Keratinocyte (primary cell): ENCODE measurements around the gene MPV17L2. TPM values are rescaled to one million over a fixed set of nuclear protein-coding genes. Genes with fewer than 3 reads are reported as not detected.

ENCODE experiments used
- DNase-seq: peaks from one replicate; pipeline ENCODE4 v3.0.0-alpha.2; 2011; ENCODE audit warnings: low read depth, missing footprints, low spot score
- FAIRE-seq: peaks from 2 replicates; lab custom pipeline; 2011; peaks lifted over from hg19 to GRCh38; lab: Jason Lieb, UNC
- H2AFZ ChIP-seq: 2 replicates; pipeline ENCODE4 v1.6.0; 2012; ENCODE audit warnings: low read length, control low read depth, inconsistent platforms; ENCODE audit not compliant: control insufficient read depth
- H3K27ac ChIP-seq: 2 replicates; pipeline ENCODE4 v1.5.1; 2011; ENCODE audit warnings: low read length; ENCODE audit not compliant: control insufficient read depth, insufficient read depth
- H3K27me3 ChIP-seq: 3 replicates; pipeline ENCODE4 v1.6.0; 2011; ENCODE audit warnings: low read length; ENCODE audit not compliant: control insufficient read depth, insufficient read depth; ENCODE audit errors: extremely low read depth
- H3K36me3 ChIP-seq, 2 experiments: 2 replicates in 1 of 2; 3 replicates in 1 of 2; pipeline ENCODE4 v1.5.1; 2011; ENCODE audit warnings: low read length in 2 of 2, mild to moderate bottlenecking in 1 of 2; ENCODE audit not compliant: control insufficient read depth in 2 of 2, insufficient read depth in 2 of 2; ENCODE audit errors: extremely low read depth in 1 of 2
- H3K4me1 ChIP-seq: 3 replicates; pipeline ENCODE4 v1.5.1; 2011; ENCODE audit warnings: low read length; ENCODE audit not compliant: control insufficient read depth, insufficient read depth; ENCODE audit errors: extremely low read depth
- H3K4me2 ChIP-seq: 3 replicates; pipeline ENCODE4 v1.6.0; 2011; ENCODE audit warnings: low read depth, low read length; ENCODE audit not compliant: control insufficient read depth, insufficient read depth; ENCODE audit errors: extremely low read depth
- H3K4me3 ChIP-seq, 3 experiments: fragments of 200-600 bp in 1 of 3; sonication (generic) in 1 of 3; 2 replicates in 2 of 3; 3 replicates in 1 of 3; pipeline ENCODE4 v1.5.1; 2011 to 2016; ENCODE audit warnings: low read length in 3 of 3, mild to moderate bottlenecking in 3 of 3, control low read depth in 2 of 3, inconsistent platforms in 1 of 3, low read depth in 1 of 3, mixed read lengths in 1 of 3, mixed run types in 1 of 3, moderate library complexity in 1 of 3; ENCODE audit not compliant: control insufficient read depth in 2 of 3, insufficient read depth in 2 of 3; ENCODE audit errors: extremely low read depth in 1 of 3
- H3K79me2 ChIP-seq: 2 replicates; pipeline ENCODE4 v1.6.0; 2012; ENCODE audit warnings: low read length; ENCODE audit not compliant: control insufficient read depth, insufficient read depth
- H3K9ac ChIP-seq: 3 replicates; pipeline ENCODE4 v1.6.0; 2011; ENCODE audit warnings: low read length; ENCODE audit not compliant: control insufficient read depth, insufficient read depth; ENCODE audit errors: extremely low read depth
- H3K9me1 ChIP-seq: 3 replicates; pipeline ENCODE4 v1.6.0; 2011; ENCODE audit warnings: low read length; ENCODE audit not compliant: control insufficient read depth, insufficient read depth; ENCODE audit errors: extremely low read depth
- H3K9me3 ChIP-seq: 2 replicates; pipeline ENCODE4 v1.5.1; 2012; ENCODE audit warnings: low read depth, low read length; ENCODE audit not compliant: control insufficient read depth
- H4K20me1 ChIP-seq: 3 replicates; pipeline ENCODE4 v1.6.0; 2011; ENCODE audit warnings: low read length; ENCODE audit not compliant: control insufficient read depth, insufficient read depth; ENCODE audit errors: extremely low read depth
- CTCF ChIP-seq, 3 experiments: IDR thresholded peaks in 1 of 3; conservative IDR thresholded peaks in 1 of 3; optimal IDR thresholded peaks in 1 of 3; 2 replicates in 2 of 3; 3 replicates in 1 of 3; pipeline versions ENCODE3 to v1.5.1; 2011; ENCODE audit warnings: low read length in 3 of 3, mild to moderate bottlenecking in 3 of 3, moderate library complexity in 2 of 3, control low read depth in 1 of 3, inconsistent platforms in 1 of 3; ENCODE audit not compliant: insufficient read depth in 2 of 3; ENCODE audit errors: extremely low read depth in 1 of 3
- EZH2 ChIP-seq: IDR thresholded peaks from one replicate; pipeline ENCODE4 v1.6.1; 2012; ENCODE audit warnings: inconsistent platforms, mild to moderate bottlenecking, low read length, moderate library complexity
- dilution Hi-C: fragments of 300-500 bp; cut with MboI; formaldehyde crosslinking; loops from one replicate; pipeline ENCODE4 v1.7.0; 2020; ENCODE audit warnings: low sequenced_read_pairs; ENCODE audit not compliant: extremely low pct_ligation_motif_present
- polyA plus RNA-seq, 5 experiments: library from polyadenylated mRNA; depleted of rRNA in 3 of 5; stranded (reverse) in 3 of 5; stranded (forward) in 1 of 5; unstranded in 1 of 5; fragments of >200 nt; gene quantifications; 1 replicate in 1 of 5; 2 replicates in 3 of 5; 3 replicates in 1 of 5; pipeline versions ENCODE4 v1.2.1 to v1.2.3, GENCODE V29; 2011 to 2012; ENCODE audit warnings: missing spikeins in 2 of 5, low read depth in 1 of 5, low replicate concordance in 1 of 5

Gene MPV17L2
- polyA plus RNA-seq, 1 donor (not counting 4 experiments of a cell fraction or from before 2014, with no cell fraction given): 26.3 TPM

GRCh38 chr19:18183529-18183928 lies 9.5 kb upstream of the MPV17L2 start:
- no peaks in the 10 kb centered on the region for H3K27me3 ChIP-seq
- dilution Hi-C loops: no loop called here
- H3K9me1 ChIP-seq: no peaks in the 10 kb centered on the region
- no peak for FAIRE-seq
- no peaks in the 10 kb centered on the region for H3K9me3 ChIP-seq
- no peak overlapping the region for H3K9ac ChIP-seq
- H3K27ac ChIP-seq: no peak overlapping the region
- no peaks in the 10 kb centered on the region for H3K79me2 ChIP-seq
- H3K4me3 ChIP-seq: no peak overlapping the region
- no peak overlapping the region for H2AFZ ChIP-seq
- H4K20me1 ChIP-seq: no peaks in the 10 kb centered on the region
- TF ChIP-seq CTCF (optimal IDR thresholded peaks at IDR 0.05 in 1 of 3, IDR thresholded peaks at IDR 0.05 in 1 of 3, conservative IDR thresholded peaks at IDR 0.05 in 1 of 3; ENCODE audit: extremely low read depth in 1 of 3, insufficient read depth in 2 of 3, low read length in 3 of 3) (no peak), EZH2 (no peak)
- no peak for DNase-seq
- H3K4me2 ChIP-seq: no peak overlapping the region
- no peaks in the 10 kb centered on the region for H3K4me1 ChIP-seq
- no peaks in the 10 kb centered on the region for H3K36me3 ChIP-seq

GRCh38 chr19:18185538-18185937 lies 7.5 kb upstream of the MPV17L2 start:
- no peaks in the 10 kb centered on the region for H3K9me3 ChIP-seq
- no peak for DNase-seq
- H3K4me3 ChIP-seq: no peak overlapping the region
- H4K20me1 ChIP-seq: no peaks in the 10 kb centered on the region
- no peak for FAIRE-seq
- no peaks in the 10 kb centered on the region for H3K4me1 ChIP-seq
- H3K79me2 ChIP-seq: no peaks in the 10 kb centered on the region
- TF ChIP-seq CTCF (optimal IDR thresholded peaks at IDR 0.05 in 1 of 3, IDR thresholded peaks at IDR 0.05 in 1 of 3, conservative IDR thresholded peaks at IDR 0.05 in 1 of 3; ENCODE audit: extremely low read depth in 1 of 3, insufficient read depth in 2 of 3, low read length in 3 of 3): no peak
- TF ChIP-seq EZH2: no peak
- H3K4me2 ChIP-seq: no peak overlapping the region
- no peaks in the 10 kb centered on the region for H3K36me3 ChIP-seq
- no peak overlapping the region for H3K9ac ChIP-seq
- no peaks in the 10 kb centered on the region for H3K27me3 ChIP-seq
- H3K9me1 ChIP-seq: no peaks in the 10 kb centered on the region
- H3K27ac ChIP-seq: no peak overlapping the region
- no peak overlapping the region for H2AFZ ChIP-seq
- dilution Hi-C loops: no loop called here
